Left lung (tissue), 14 donors: ENCODE results near the gene RPGRIP1L. TPM values are rescaled to one million over a fixed set of nuclear protein-coding genes. Genes with fewer than 3 reads are reported as not detected.

Source experiments
- ATAC-seq: fragments of 200-7000 bp; cut with Tn5 transposase; one replicate; pipeline ENCODE4 v1.9.1; 2020; ENCODE audit warnings: moderate library complexity
- DNase-seq, 4 donors: peaks; one replicate each; pipeline ENCODE4 v3.0.0-alpha.2; 2013 to 2020
- H3K27ac ChIP-seq, 2 donors: fragments of 200-600 bp; sonication (generic) in 1 of 2; one replicate each; pipeline versions ENCODE4 v1.5.0 to v1.8.0; 2020 to 2021
- H3K27me3 ChIP-seq, 2 donors: fragments of 200-600 bp; sonication (generic) in 1 of 2; one replicate each; pipeline versions ENCODE4 v1.5.0 to v1.8.0; 2020 to 2021
- H3K36me3 ChIP-seq, 2 donors: fragments of 200-600 bp; sonication (generic) in 1 of 2; one replicate each; pipeline versions ENCODE4 v1.5.0 to v1.8.0; 2020 to 2021
- H3K4me1 ChIP-seq, 2 donors: fragments of 200-600 bp; one replicate each; pipeline ENCODE4 v1.8.0; 2021
- H3K4me3 ChIP-seq, 2 donors: fragments of 200-600 bp; sonication (generic) in 1 of 2; one replicate each; pipeline versions ENCODE4 v1.5.0 to v1.8.0; 2020 to 2021; ENCODE audit warnings: mild to moderate bottlenecking in 1 of 2
- H3K9me3 ChIP-seq, 2 donors: fragments of 200-600 bp; sonication (generic) in 1 of 2; one replicate each; pipeline versions ENCODE4 v1.5.0 to v1.8.0; 2020 to 2021
- intact Hi-C, 2 donors: fragments of 100-400 bp; cut with DNase I; formaldehyde crosslinking; loops; one replicate each; pipeline versions ENCODE4 v1.11.2 to v1.14.2; 2022
- long read RNA-seq, 12 donors: library from polyadenylated mRNA in 2 of 12; unstranded in 2 of 12; transcript quantifications; one replicate each; pipeline ENCODE4 v2.0.0 and lab custom pipeline, GENCODE V29; 2019 to 2026
- polyA plus RNA-seq, 6 donors: library from polyadenylated mRNA; unstranded; fragments of 120-200 nt; gene quantifications; one replicate each; pipeline ENCODE4 v1.2.1, GENCODE V29; 2013; ENCODE audit not compliant: insufficient read length in 6 of 6
- total RNA-seq, 2 donors: library from RNA; stranded (reverse); fragmentation: NEBNext Ultra II Directional; extraction: Animal tissue kit (Norgen Biotek cat#: 25700); gene quantifications; one replicate each; pipeline ENCODE4 v1.2.1, GENCODE V29; 2021
- TF ChIP-seq, protein P1 (sequence below), 2 donors: fragments of 200-600 bp; sonication (generic) in 1 of 2; IDR thresholded peaks; one replicate each; pipeline versions ENCODE4 v1.5.0 to v1.8.0; 2021; ENCODE audit warnings: antibody characterized with exemption in 2 of 2
- donor health status: DM: no; HTN: yes; CAD: no.
- donor health status: DM: no; HTN: no; CAD: no.

Gene RPGRIP1L
- total RNA-seq = 1 to 10 TPM; 8.0 to 8.9 TPM
- 10 to 100 TPM; 14.1 to 18.2 (median 17.2) TPM for polyA plus RNA-seq
- long read RNA-seq, donor 1, full-length matches to known transcripts = 2 of 2 reads
- long read RNA-seq, donor 1, partial matches to known transcripts = 0 of 2 reads
- long read RNA-seq, donor 1, other reads (novel, unspliced or antisense) = 0 of 2 reads
- long read RNA-seq, donor 2, full-length matches to known transcripts = 5 of 5 reads
- long read RNA-seq, donor 2, partial matches to known transcripts = 0 of 5 reads
- long read RNA-seq, donor 2, other reads (novel, unspliced or antisense) = 0 of 5 reads
- long read RNA-seq, donor 3 = 0 reads
- long read RNA-seq, donor 4, partial matches to known transcripts = 0 of 2 reads
- long read RNA-seq, donor 4, other reads (novel, unspliced or antisense) = 0 of 2 reads
- long read RNA-seq, donor 5, partial matches to known transcripts = 0 of 1 reads
- long read RNA-seq, donor 5, other reads (novel, unspliced or antisense) = 0 of 1 reads
- long read RNA-seq, donor 6, partial matches to known transcripts = 0 of 4 reads
- long read RNA-seq, donor 6, other reads (novel, unspliced or antisense) = 0 of 4 reads
- long read RNA-seq, donor 7, full-length matches to known transcripts = 2 of 2 reads
- long read RNA-seq, donor 7, partial matches to known transcripts = 0 of 2 reads
- long read RNA-seq, donor 7, other reads (novel, unspliced or antisense) = 0 of 2 reads
- long read RNA-seq, donor 8, partial matches to known transcripts = 0 of 1 reads
- long read RNA-seq, donor 8, other reads (novel, unspliced or antisense) = 0 of 1 reads
- long read RNA-seq, donor 9 = 0 reads
- long read RNA-seq, donor 10, partial matches to known transcripts = 0 of 2 reads
- long read RNA-seq, donor 10, other reads (novel, unspliced or antisense) = 2 of 2 reads
- long read RNA-seq, donor 11 = 0 reads
- long read RNA-seq, donor 12, partial matches to known transcripts = 0 of 1 reads
- long read RNA-seq, donor 12, other reads (novel, unspliced or antisense) = 0 of 1 reads

DNA sequence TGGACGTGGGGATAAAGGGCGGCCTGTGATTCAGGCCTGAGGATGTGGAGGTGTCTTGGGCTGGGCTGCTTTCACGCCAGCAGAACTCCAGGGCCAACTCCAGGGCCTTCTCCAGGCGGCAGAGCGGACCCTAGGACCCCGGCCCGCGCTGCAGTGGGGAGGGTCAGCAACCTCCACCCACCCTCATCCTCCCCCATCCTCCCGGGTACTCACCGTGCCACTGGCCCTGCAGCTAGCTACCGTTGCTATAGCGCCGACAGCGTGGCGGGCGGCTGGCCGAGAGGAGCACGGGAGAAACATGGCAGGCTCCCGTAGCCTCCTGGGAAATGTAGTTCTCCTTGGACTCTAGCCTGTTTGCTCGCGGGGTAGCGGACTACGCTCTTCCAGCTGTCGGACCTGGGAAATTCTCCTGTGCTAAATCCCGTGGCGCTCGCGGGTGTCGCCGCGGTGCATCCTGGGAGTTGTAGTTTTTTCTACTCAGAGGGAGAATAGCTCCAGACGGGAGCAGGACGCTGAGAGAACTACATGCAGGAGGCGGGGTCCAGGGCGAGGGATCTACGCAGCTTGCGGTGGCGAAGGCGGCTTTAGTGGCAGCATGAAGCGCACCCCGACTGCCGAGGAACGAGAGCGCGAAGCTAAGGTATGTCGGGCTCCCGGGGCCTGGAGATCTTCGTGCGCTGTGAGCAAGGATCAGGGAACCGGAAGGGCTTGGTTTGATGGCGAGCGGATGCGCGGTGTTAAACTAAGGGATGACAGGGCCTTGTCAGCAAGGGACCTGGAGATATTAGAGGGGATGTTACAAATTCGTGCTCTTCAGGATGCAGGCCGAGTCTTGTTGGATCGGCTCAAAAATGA lies at the start of gene RPGRIP1L, which contains the start of gene FTO:
TSS of gene RPGRIP1L (minus strand) at position 270 of the 855 bp plus-strand sequence. CDS start 3,136 bp downstream, outside the sequence.
TSS of gene FTO (plus strand) at position 567 of the 855 bp plus-strand sequence.
- intact Hi-C loops = no loop called here
- DNase-seq = peak; percentile 96 to 100 (median 98)

DNA sequence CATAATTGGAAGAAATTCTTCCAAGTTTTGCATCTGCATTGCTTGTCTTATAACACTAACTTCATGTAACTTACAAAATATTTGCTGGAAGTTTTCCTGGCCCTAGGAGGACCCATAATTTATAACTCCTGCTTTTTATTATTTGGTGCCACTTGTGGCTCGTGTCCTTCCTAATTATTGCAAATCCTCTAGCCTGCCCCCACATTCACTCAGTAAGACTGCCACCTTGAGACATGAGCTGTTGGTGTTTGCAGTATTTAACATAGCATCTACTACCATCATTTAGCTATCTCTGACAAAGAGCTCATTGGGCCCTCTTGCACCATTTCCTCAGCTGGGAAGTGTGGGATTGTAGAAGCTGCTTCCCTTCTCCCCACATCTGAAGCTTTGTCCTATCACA lies 49.8 kb upstream of the RPGRIP1L start:
- TF ChIP-seq, protein P1, sequence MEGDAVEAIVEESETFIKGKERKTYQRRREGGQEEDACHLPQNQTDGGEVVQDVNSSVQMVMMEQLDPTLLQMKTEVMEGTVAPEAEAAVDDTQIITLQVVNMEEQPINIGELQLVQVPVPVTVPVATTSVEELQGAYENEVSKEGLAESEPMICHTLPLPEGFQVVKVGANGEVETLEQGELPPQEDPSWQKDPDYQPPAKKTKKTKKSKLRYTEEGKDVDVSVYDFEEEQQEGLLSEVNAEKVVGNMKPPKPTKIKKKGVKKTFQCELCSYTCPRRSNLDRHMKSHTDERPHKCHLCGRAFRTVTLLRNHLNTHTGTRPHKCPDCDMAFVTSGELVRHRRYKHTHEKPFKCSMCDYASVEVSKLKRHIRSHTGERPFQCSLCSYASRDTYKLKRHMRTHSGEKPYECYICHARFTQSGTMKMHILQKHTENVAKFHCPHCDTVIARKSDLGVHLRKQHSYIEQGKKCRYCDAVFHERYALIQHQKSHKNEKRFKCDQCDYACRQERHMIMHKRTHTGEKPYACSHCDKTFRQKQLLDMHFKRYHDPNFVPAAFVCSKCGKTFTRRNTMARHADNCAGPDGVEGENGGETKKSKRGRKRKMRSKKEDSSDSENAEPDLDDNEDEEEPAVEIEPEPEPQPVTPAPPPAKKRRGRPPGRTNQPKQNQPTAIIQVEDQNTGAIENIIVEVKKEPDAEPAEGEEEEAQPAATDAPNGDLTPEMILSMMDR (IDR thresholded peaks at IDR 0.05) = no peak
- Histone ChIP-seq H3K27ac (no peak overlapping the region), H3K9me3 (peaks cover 0 to 1% of the 10 kb centered on the region in 2 donors), H3K4me1 (peaks cover 2 to 13% of the 10 kb centered on the region in 2 donors), H3K4me3 (no peak overlapping the region), H3K27me3 (no peaks in the 10 kb centered on the region), H3K36me3 (no peaks in the 10 kb centered on the region)
- no peak for DNase-seq
- ATAC-seq = no peak
- intact Hi-C loops = no loop called here

More for the DNA sequence above, at the start of gene RPGRIP1L, which contains the start of gene FTO:
- H3K4me3 ChIP-seq = peak within 1 kb of the TSS; percentile 72 to 79
- peak within 1 kb of the TSS; percentile 49 to 72 for H3K27ac ChIP-seq
- no peaks in the 10 kb centered on the region for H3K9me3 ChIP-seq
- TF ChIP-seq, protein P1 (IDR thresholded peaks at IDR 0.05) = peak in 1 of 2 donors; percentile 34
- ATAC-seq = peak; percentile 99
- H3K4me1 ChIP-seq = peaks cover 5 to 22% of the 10 kb centered on the region in 2 donors
- no peaks in the 10 kb centered on the region for H3K27me3 ChIP-seq
- no peaks in the 10 kb centered on the region for H3K36me3 ChIP-seq

DNA sequence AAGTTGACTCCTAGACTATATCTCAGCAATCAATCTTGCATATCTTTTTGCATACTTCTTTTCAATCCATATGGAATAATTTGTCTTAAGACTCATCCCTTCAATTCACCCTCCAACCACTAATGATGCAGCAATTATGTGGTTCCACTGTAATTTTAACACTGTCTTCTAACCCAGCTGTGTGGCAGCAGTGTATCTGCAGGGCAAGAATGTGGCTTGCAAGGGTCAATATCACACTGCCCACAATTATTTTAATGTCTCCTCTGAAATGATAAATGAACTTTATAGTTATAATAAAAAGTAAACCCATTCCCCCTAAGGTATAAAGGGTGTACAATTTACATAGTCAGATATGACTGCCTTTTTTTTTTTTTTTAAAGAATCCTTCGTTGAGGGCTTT lies 48.9 kb upstream of the RPGRIP1L start:
- H3K27me3 ChIP-seq = no peaks in the 10 kb centered on the region
- H3K36me3 ChIP-seq = no peaks in the 10 kb centered on the region
- H3K9me3 ChIP-seq = peaks cover 0 to 2% of the 10 kb centered on the region in 2 donors
- no peak overlapping the region for H3K4me3 ChIP-seq
- intact Hi-C loops = no loop called here
- ATAC-seq (no peak), DNase-seq (no peak)
- TF ChIP-seq, protein P1 (IDR thresholded peaks at IDR 0.05) = no peak
- H3K4me1 ChIP-seq = peaks cover 2 to 13% of the 10 kb centered on the region in 2 donors
- H3K27ac ChIP-seq = no peak overlapping the region

DNA sequence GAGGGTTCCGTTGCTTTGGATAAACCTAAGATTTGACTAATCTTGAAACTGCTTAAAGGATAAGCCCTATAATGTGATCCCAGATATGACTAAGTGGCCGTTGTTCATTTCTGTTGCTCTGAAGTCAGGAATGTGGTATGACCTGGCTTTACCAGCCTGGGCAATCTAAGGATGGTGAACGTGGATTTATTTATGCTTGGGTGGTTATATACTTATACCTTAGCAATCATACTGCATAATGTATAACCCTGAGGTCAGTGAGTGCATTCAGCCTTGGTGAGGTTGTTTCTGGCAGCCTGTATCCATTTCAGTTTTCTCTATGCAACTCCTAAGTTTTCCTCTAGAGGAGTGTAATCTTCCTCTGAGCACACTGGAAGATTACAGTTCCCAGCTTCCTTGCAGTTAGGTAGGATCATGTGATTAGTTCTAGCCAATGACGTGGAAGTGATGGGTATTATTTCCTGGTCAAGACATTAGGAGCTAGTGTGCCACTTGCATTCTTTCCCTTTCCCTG lies 42.2 kb upstream of the RPGRIP1L start:
- Histone ChIP-seq H3K4me1 (peaks cover 0 to 8% of the 10 kb centered on the region in 2 donors), H3K4me3 (no peak overlapping the region), H3K9me3 (peaks cover 0 to 2% of the 10 kb centered on the region in 2 donors), H3K27me3 (no peaks in the 10 kb centered on the region), H3K36me3 (no peaks in the 10 kb centered on the region), H3K27ac (no peak overlapping the region)
- TF ChIP-seq, protein P1 (IDR thresholded peaks at IDR 0.05) = no peak
- ATAC-seq (peak; percentile 36), DNase-seq (no peak)
- intact Hi-C loops = no loop called here
